GM12878 (cell line): ENCODE data around the gene FYB1. TPM values are rescaled to one million over a fixed set of nuclear protein-coding genes. Genes with fewer than 3 reads are reported as not detected.

ENCODE experiments used
- ATAC-seq: fragments of 200-7000 bp; cut with Tn5 transposase; 3 replicates; pipeline ENCODE4 v1.9.1; 2020; ENCODE audit warnings: mild to moderate bottlenecking, moderate library complexity
- BruUV-seq: library from RNA; stranded (reverse); fragments of 400-500 nt; replicated peaks from 2 replicates; lab custom pipeline; 2021; lab: Mats Ljungman, UMichigan
- CTCF ChIA-PET: fragments of 300-600 bp; sonication (Branson Sonifier 250); formaldehyde crosslinking; extraction: SDS; loops from one replicate; lab custom pipeline; 2021; ENCODE audit warnings: inconsistent platforms; lab: Yijun Ruan, JAX
- POLR2A ChIA-PET: fragments of 350-600 bp; formaldehyde crosslinking; extraction: SDS; loops from one replicate; lab custom pipeline; 2021; ENCODE audit warnings: inconsistent platforms; lab: Charles Lee
- RAD21 ChIA-PET: fragments of 300-600 bp; sonication (Branson Sonifier 250); formaldehyde crosslinking; loops from one replicate; lab custom pipeline; 2023; ENCODE audit warnings: antibody characterized with exemption; ENCODE audit not compliant: unreplicated experiment; lab: Charles Lee
- SMC1A ChIA-PET: fragments of 300-600 bp; sonication (Branson Sonifier 250); formaldehyde crosslinking; loops from one replicate; lab custom pipeline; 2023; ENCODE audit not compliant: unreplicated experiment, uncharacterized antibody; lab: Charles Lee
- DNase-seq: peaks from one replicate; pipeline ENCODE4 v3.0.0-alpha.2; 2011; ENCODE audit warnings: low read depth, low spot score
- FAIRE-seq: peaks from 3 replicates; lab custom pipeline; 2011; peaks lifted over from hg19 to GRCh38; lab: Jason Lieb, UNC
- H2AFZ ChIP-seq: 2 replicates; pipeline ENCODE4 v1.6.0; 2011; ENCODE audit warnings: low read depth, low read length, control low read depth; ENCODE audit not compliant: control insufficient read depth
- H3K27ac ChIP-seq: 2 replicates; pipeline ENCODE4 v1.5.1; 2011; ENCODE audit warnings: control low read depth; ENCODE audit not compliant: control insufficient read depth, insufficient read depth
- H3K27me3 ChIP-seq, 2 experiments: replicated peaks in 1 of 2; 2 replicates each; pipeline versions ENCODE4 v1.6.0 to v1.6.1; 2011; ENCODE audit warnings: low read length in 1 of 2; ENCODE audit not compliant: control insufficient read depth in 2 of 2, insufficient read depth in 2 of 2
- H3K36me3 ChIP-seq, 2 experiments: 2 replicates each; pipeline ENCODE4 v1.5.1; 2011; ENCODE audit warnings: low read length in 1 of 2; ENCODE audit not compliant: control insufficient read depth in 2 of 2, insufficient read depth in 2 of 2
- H3K4me1 ChIP-seq: 2 replicates; pipeline ENCODE4 v1.6.1; 2011; ENCODE audit warnings: mild to moderate bottlenecking, low read length, moderate library complexity, mixed read lengths; ENCODE audit not compliant: control insufficient read depth, insufficient read depth
- H3K4me2 ChIP-seq: 2 replicates; pipeline ENCODE4 v1.6.0; 2011; ENCODE audit warnings: control low read depth; ENCODE audit not compliant: control insufficient read depth, insufficient read depth
- H3K4me3 ChIP-seq: fragments of 200-600 bp; sonication (generic); 2 replicates; pipeline ENCODE4 v1.5.1; 2016
- H3K79me2 ChIP-seq: 2 replicates; pipeline ENCODE4 v1.6.0; 2011; ENCODE audit warnings: low read length; ENCODE audit not compliant: control insufficient read depth, insufficient read depth
- H3K9ac ChIP-seq: 2 replicates; pipeline ENCODE4 v1.8.0; 2011; ENCODE audit warnings: low read length, control low read depth, mixed read lengths; ENCODE audit not compliant: control insufficient read depth, insufficient read depth
- H3K9me3 ChIP-seq: replicated peaks from 3 replicates; pipeline ENCODE4 v1.5.1; 2011; ENCODE audit warnings: mild to moderate bottlenecking, low read length; ENCODE audit not compliant: control insufficient read depth, insufficient read depth
- H4K20me1 ChIP-seq: 2 replicates; pipeline ENCODE4 v1.6.0; 2011; ENCODE audit not compliant: control insufficient read depth, insufficient read depth
- BCL11A ChIP-seq: IDR thresholded peaks from 2 replicates; pipeline ENCODE4 v1.6.1; 2011; ENCODE audit warnings: low read depth, low read length
- EZH2 ChIP-seq: IDR thresholded peaks from 2 replicates; pipeline ENCODE4 v1.6.1; 2012; ENCODE audit warnings: low read depth, mild to moderate bottlenecking, control low read depth, inconsistent platforms, low read length, borderline replicate concordance; ENCODE audit not compliant: control insufficient read depth
- IKZF2 ChIP-seq, 2 experiments: fragments of 450-650 bp; IDR thresholded peaks; 2 replicates each; pipeline ENCODE4 v1.6.1; 2017; ENCODE audit warnings: mild to moderate bottlenecking in 2 of 2, moderate library complexity in 2 of 2
- ZSCAN29 ChIP-seq: fragments of 450-650 bp; IDR thresholded peaks from 2 replicates; pipeline ENCODE4 v1.6.1; 2017; ENCODE audit warnings: mild to moderate bottlenecking, moderate library complexity
- WGBS: methylation state at CpG from one replicate; pipeline ENCODE4 v1.1.6; 2016; ENCODE audit warnings: low lambda C conversion rate; ENCODE audit not compliant: insufficient replicate concordance, insufficient coverage; ENCODE audit errors: missing lambda C conversion rate; 5-methylcytosine and 5-hydroxymethylcytosine counted together
- in situ Hi-C: fragments of 300-500 bp; cut with MboI; formaldehyde crosslinking; loops from 9 replicates; pipeline ENCODE4 v1.14.3; 2018; ENCODE audit warnings: mixed read lengths
- intact Hi-C: fragments of 100-400 bp; cut with micrococcal nuclease; formaldehyde crosslinking; loops from one replicate; pipeline ENCODE4 v1.14.2; 2022; ENCODE audit not compliant: unreplicated experiment
- polyA plus RNA-seq, 11 experiments: library from polyadenylated mRNA; depleted of rRNA in 4 of 11; unstranded in 6 of 11; stranded (reverse) in 5 of 11; fragments of >200 nt; fragmentation: Nextera tagmentation in 4 of 11; fragmentation: Illumina TruSeq in 1 of 11; extraction: Ambion mirVana in 4 of 11; extraction: Trizol in 1 of 11; gene quantifications; 1 replicate in 1 of 11; 2 replicates in 10 of 11; pipeline versions ENCODE4 v1.2.1 to v1.2.3, GENCODE V29; 2011 to 2016; ENCODE audit warnings: inconsistent platforms in 2 of 11, missing spikeins in 2 of 11, low read depth in 1 of 11
- total RNA-seq, 4 experiments: library from RNA; depleted of rRNA in 3 of 4; stranded (reverse); fragments of >200 nt in 3 of 4; fragmentation: Illumina TruSeq in 1 of 4; extraction: Trizol in 1 of 4; gene quantifications; 2 replicates each; pipeline versions ENCODE4 v1.2.1 to v1.2.3, GENCODE V29; 2013 to 2021
- TF ChIP-seq, protein P1 (sequence below): fragments of 450-650 bp; IDR thresholded peaks from 2 replicates; pipeline ENCODE4 v1.6.1; 2018; ENCODE audit warnings: borderline replicate concordance, mild to moderate bottlenecking; ENCODE audit not compliant: partially characterized antibody
- TF ChIP-seq, protein P2 (sequence below): fragments of 450-650 bp; IDR thresholded peaks from 2 replicates; pipeline ENCODE4 v1.6.1; 2017; ENCODE audit warnings: mild to moderate bottlenecking, low read depth, inconsistent platforms; ENCODE audit not compliant: poor library complexity, severe bottlenecking
- TF ChIP-seq, protein P3 (sequence below): fragments of 150-350 bp; IDR thresholded peaks from 2 replicates; pipeline ENCODE4 v1.6.1; 2016; ENCODE audit warnings: low read depth, low read length
- TF ChIP-seq, protein P4 (sequence below): fragments of 450-650 bp; IDR thresholded peaks from 2 replicates; pipeline ENCODE4 v1.6.1; 2017; ENCODE audit warnings: mild to moderate bottlenecking, moderate library complexity

The FYB1 gene
- total and polyA plus RNA-seq, 10 of the 15 experiments (the other 5 are each of a cell fraction or from before 2014, with no cell fraction given), result 0.06 to 4.3 (median 0.25) TPM; not detected in 2

DNA sequence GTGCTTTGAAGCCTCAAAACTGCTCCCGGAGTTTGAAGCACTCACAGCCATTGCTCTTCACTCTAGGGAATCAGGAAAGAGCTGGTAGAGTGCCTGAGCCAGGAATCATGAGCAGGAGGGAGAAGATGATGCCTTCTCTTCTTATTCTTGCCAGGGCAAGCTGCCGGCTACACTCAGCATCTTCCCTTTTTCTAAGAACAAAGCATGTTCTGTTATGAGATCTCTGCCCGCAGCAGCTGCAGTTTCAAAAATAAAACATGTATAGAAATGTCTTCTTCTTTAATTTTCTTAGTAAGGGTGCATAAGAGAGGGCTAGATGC is 87.3 kb downstream of the FYB1 start (continued):
- TF ChIP-seq ZSCAN29 (no peak), EZH2 (no peak)

DNA sequence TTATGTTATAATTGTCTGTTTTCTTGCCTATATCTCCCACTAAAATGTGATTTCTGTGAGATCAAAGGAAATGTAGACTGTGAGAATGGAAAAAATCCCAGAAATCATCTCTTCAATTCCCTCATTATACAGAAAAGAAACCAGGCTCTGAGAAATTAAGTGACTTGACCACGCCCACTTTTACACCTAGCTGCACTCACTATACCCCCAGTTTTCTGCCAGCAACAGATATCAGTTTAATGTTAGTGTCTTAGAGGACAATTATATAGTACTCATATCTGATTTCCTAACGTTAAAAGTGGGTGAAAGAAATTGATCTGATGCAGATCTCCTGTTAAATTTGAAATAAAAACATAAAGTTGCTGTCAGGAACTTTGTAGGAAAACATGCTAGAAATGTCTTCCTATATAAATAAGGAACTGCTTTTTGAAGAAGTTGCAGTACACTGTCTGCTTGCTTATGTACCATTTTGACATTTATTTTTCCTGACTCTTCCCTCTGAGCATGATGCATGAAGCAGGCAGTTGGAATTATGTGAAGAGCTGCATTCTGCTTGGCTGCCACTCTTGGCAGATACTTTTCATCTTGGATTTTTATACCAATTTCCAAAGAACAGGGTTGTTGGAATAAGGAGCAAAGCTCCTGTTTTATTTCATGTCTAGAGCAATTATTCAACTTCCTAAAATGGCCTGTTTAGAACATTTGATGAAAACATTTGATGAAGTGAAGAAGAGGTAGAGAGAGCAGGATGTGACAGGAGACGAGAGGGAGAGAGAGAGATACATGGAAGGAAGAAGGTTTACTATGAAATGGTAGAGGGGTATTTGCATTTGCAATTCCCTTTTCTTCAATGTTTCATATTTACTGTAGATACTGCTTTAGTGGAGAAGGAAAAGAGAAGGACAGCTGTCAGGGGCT is 87.9 kb downstream of the FYB1 start:
- in situ Hi-C loops (no loop called here), intact Hi-C loops (no loop called here)
- Histone ChIP-seq H4K20me1 (no peaks in the 10 kb centered on the region), H2AFZ (no peak overlapping the region), H3K4me2 (no peak overlapping the region), H3K79me2 (no peaks in the 10 kb centered on the region), H3K27me3 (no peaks in the 10 kb centered on the region), H3K4me1 (no peaks in the 10 kb centered on the region), H3K27ac (no peak overlapping the region), H3K4me3 (no peak overlapping the region), H3K9ac (no peak overlapping the region), H3K36me3 (no peaks in the 10 kb centered on the region), H3K9me3 (no peaks in the 10 kb centered on the region)
- BruUV-seq, result no TSS peak
- POLR2A ChIA-PET, result no interaction called here
- no peak for ATAC-seq
- RAD21 ChIA-PET, result no interaction called here
- no peak for DNase-seq
- SMC1A ChIA-PET, result interaction anchor here (1.0 kb wide), 1 partner anchor 689 kb away, joined by 3 read pairs; no protein-coding TSS in a partner anchor
- FAIRE-seq, result no peak
- 0% methylated on average over 3 of the region's 3 CpGs for WGBS
- CTCF ChIA-PET, result no interaction called here
- no peak for TF ChIP-seq BCL11A
- TF ChIP-seq, protein P1, sequence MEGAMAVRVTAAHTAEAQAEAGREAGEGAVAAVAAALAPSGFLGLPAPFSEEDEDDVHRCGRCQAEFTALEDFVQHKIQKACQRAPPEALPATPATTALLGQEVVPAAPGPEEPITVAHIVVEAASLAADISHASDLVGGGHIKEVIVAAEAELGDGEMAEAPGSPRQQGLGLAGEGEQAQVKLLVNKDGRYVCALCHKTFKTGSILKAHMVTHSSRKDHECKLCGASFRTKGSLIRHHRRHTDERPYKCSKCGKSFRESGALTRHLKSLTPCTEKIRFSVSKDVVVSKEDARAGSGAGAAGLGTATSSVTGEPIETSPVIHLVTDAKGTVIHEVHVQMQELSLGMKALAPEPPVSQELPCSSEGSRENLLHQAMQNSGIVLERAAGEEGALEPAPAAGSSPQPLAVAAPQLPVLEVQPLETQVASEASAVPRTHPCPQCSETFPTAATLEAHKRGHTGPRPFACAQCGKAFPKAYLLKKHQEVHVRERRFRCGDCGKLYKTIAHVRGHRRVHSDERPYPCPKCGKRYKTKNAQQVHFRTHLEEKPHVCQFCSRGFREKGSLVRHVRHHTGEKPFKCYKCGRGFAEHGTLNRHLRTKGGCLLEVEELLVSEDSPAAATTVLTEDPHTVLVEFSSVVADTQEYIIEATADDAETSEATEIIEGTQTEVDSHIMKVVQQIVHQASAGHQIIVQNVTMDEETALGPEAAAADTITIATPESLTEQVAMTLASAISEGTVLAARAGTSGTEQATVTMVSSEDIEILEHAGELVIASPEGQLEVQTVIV, result no peak
- TF ChIP-seq, protein P2, sequence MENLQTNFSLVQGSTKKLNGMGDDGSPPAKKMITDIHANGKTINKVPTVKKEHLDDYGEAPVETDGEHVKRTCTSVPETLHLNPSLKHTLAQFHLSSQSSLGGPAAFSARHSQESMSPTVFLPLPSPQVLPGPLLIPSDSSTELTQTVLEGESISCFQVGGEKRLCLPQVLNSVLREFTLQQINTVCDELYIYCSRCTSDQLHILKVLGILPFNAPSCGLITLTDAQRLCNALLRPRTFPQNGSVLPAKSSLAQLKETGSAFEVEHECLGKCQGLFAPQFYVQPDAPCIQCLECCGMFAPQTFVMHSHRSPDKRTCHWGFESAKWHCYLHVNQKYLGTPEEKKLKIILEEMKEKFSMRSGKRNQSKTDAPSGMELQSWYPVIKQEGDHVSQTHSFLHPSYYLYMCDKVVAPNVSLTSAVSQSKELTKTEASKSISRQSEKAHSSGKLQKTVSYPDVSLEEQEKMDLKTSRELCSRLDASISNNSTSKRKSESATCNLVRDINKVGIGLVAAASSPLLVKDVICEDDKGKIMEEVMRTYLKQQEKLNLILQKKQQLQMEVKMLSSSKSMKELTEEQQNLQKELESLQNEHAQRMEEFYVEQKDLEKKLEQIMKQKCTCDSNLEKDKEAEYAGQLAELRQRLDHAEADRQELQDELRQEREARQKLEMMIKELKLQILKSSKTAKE, result no peak
- TF ChIP-seq, protein P3, sequence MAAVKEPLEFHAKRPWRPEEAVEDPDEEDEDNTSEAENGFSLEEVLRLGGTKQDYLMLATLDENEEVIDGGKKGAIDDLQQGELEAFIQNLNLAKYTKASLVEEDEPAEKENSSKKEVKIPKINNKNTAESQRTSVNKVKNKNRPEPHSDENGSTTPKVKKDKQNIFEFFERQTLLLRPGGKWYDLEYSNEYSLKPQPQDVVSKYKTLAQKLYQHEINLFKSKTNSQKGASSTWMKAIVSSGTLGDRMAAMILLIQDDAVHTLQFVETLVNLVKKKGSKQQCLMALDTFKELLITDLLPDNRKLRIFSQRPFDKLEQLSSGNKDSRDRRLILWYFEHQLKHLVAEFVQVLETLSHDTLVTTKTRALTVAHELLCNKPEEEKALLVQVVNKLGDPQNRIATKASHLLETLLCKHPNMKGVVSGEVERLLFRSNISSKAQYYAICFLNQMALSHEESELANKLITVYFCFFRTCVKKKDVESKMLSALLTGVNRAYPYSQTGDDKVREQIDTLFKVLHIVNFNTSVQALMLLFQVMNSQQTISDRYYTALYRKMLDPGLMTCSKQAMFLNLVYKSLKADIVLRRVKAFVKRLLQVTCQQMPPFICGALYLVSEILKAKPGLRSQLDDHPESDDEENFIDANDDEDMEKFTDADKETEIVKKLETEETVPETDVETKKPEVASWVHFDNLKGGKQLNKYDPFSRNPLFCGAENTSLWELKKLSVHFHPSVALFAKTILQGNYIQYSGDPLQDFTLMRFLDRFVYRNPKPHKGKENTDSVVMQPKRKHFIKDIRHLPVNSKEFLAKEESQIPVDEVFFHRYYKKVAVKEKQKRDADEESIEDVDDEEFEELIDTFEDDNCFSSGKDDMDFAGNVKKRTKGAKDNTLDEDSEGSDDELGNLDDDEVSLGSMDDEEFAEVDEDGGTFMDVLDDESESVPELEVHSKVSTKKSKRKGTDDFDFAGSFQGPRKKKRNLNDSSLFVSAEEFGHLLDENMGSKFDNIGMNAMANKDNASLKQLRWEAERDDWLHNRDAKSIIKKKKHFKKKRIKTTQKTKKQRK, result no peak
- no peak for TF ChIP-seq IKZF2 (IDR thresholded peaks at IDR 0.05)
- TF ChIP-seq, protein P4, sequence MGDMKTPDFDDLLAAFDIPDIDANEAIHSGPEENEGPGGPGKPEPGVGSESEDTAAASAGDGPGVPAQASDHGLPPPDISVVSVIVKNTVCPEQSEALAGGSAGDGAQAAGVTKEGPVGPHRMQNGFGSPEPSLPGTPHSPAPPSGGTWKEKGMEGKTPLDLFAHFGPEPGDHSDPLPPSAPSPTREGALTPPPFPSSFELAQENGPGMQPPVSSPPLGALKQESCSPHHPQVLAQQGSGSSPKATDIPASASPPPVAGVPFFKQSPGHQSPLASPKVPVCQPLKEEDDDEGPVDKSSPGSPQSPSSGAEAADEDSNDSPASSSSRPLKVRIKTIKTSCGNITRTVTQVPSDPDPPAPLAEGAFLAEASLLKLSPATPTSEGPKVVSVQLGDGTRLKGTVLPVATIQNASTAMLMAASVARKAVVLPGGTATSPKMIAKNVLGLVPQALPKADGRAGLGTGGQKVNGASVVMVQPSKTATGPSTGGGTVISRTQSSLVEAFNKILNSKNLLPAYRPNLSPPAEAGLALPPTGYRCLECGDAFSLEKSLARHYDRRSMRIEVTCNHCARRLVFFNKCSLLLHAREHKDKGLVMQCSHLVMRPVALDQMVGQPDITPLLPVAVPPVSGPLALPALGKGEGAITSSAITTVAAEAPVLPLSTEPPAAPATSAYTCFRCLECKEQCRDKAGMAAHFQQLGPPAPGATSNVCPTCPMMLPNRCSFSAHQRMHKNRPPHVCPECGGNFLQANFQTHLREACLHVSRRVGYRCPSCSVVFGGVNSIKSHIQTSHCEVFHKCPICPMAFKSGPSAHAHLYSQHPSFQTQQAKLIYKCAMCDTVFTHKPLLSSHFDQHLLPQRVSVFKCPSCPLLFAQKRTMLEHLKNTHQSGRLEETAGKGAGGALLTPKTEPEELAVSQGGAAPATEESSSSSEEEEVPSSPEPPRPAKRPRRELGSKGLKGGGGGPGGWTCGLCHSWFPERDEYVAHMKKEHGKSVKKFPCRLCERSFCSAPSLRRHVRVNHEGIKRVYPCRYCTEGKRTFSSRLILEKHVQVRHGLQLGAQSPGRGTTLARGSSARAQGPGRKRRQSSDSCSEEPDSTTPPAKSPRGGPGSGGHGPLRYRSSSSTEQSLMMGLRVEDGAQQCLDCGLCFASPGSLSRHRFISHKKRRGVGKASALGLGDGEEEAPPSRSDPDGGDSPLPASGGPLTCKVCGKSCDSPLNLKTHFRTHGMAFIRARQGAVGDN, result no peak
